ENCODE measurements around the gene CR1L.
"Not testable (repeated sequence)": the region's sequence is repeated elsewhere in the genome, so short reads cannot be mapped to it uniquely, and the experiment has no call there.

GRCh38 chr1:207638487-207639145 is 6.3 kb upstream of the CR1L start:
- TF ChIP-seq, protein P1, sequence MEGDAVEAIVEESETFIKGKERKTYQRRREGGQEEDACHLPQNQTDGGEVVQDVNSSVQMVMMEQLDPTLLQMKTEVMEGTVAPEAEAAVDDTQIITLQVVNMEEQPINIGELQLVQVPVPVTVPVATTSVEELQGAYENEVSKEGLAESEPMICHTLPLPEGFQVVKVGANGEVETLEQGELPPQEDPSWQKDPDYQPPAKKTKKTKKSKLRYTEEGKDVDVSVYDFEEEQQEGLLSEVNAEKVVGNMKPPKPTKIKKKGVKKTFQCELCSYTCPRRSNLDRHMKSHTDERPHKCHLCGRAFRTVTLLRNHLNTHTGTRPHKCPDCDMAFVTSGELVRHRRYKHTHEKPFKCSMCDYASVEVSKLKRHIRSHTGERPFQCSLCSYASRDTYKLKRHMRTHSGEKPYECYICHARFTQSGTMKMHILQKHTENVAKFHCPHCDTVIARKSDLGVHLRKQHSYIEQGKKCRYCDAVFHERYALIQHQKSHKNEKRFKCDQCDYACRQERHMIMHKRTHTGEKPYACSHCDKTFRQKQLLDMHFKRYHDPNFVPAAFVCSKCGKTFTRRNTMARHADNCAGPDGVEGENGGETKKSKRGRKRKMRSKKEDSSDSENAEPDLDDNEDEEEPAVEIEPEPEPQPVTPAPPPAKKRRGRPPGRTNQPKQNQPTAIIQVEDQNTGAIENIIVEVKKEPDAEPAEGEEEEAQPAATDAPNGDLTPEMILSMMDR (IDR thresholded peaks at IDR 0.05; ENCODE audit: low read length), result not testable (repeated sequence)
- TF ChIP-seq EZH2 (IDR thresholded peaks at IDR 0.05; ENCODE audit: borderline replicate concordance, low read length), result not testable (repeated sequence)
